Smooth muscle cell of trachea (primary cell): ENCODE results near the gene NEK2. TPM values are rescaled to one million over a fixed set of nuclear protein-coding genes. Genes with fewer than 3 reads are reported as not detected.

ENCODE experiments used
- total RNA-seq: library from RNA; depleted of rRNA; stranded (reverse); fragments of >200 nt; gene quantifications from 2 replicates; pipeline ENCODE4 v1.2.1, GENCODE V29; 2014

The NEK2 gene
- total RNA-seq = 1.5 and 47.1 TPM in 2 replicates

DNA sequence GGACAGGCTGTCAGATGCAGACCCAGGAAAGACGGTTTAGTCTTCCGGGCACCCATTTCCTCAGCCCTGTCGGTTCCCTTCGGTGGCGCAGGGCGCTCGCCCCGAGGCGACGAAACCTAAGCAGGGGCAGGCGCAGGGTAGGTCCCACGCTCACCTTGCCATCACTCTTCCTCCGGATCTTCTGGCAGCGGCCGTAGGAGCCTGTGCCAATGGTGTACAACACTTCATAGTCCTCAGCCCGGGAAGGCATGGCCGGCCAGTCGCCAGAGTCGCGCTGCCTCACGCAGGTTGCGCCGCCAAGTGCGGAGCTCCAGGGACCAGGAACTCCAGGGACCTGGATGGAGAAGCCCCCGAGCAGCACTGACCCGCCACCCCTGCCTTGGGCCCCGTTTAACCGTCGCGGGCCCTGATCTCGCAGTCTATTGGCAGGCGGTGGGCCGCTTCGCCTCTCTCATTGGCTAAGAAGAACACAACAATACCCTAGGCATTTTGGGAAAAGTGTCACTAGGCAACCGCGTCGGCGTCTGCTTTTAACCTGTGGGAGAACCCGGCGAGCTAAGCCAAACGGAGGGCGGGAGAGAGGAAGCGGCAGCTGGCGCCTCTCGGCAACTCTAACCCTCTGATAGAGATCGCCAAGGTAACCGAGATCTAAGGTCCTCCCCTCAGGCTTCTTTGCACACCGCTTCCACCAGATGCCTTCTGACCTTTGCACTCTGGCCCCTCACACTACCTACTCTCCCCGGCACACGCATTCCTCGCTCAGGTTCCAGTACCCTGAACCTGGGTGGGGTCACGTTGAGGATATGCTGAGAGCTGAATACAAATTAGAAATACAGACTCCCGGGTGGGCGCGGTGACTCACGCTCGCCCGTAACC is at the start of gene NEK2:
Gene NEK2, minus strand, starts transcription at position 392 of the 876 bp plus-strand sequence. Its CDS starts 142 bp downstream, at position 250.

Other genes with a start within 250 kb of the NEK2 start
- gene RD3, start 183.5 kb downstream of the NEK2 start, total RNA-seq = not detected in 2 replicates
- 27.6 and 31.6 TPM in 2 replicates for gene SLC30A1, start 96.5 kb downstream of the NEK2 start, total RNA-seq
- gene LPGAT1, start 155.1 kb upstream of the NEK2 start, total RNA-seq = 41.3 and 46.8 TPM in 2 replicates